HG03469 (cell line): Measurements from ENCODE around the gene RNF207.

Source experiments
- ATAC-seq: cut with Tn5 transposase; IDR thresholded peaks from one replicate; pipeline ENCODE4 v1.9.1; 2021; ENCODE audit warnings: mild to moderate bottlenecking, moderate library complexity, moderate number of reproducible peaks; ENCODE audit not compliant: unreplicated experiment

RNF207 gene

GRCh38 chr1:6247651-6248050 lies 41.7 kb downstream of the RNF207 start:
- ATAC-seq = no peak

GRCh38 chr1:6248161-6248776 lies 42.4 kb downstream of the RNF207 start:
- ATAC-seq = no peak

GRCh38 chr1:6248932-6249738 lies 43.2 kb downstream of the RNF207 start:
- ATAC-seq = no peak

- no peak for ATAC-seq
Measured at GRCh38 chr1:6249739-6250689, 44.1 kb downstream of the RNF207 start.

- ATAC-seq = no peak
Measured at GRCh38 chr1:6251233-6251632, 45.3 kb downstream of the RNF207 start.

- ATAC-seq = no peak
Measured at GRCh38 chr1:6251681-6252373, 45.9 kb downstream of the RNF207 start.

GRCh38 chr1:6252374-6252710 lies 46.4 kb downstream of the RNF207 start:
- no peak for ATAC-seq

GRCh38 chr1:6253380-6253779 lies 47.5 kb downstream of the RNF207 start:
- ATAC-seq = no peak

GRCh38 chr1:6254691-6255090 lies 48.8 kb downstream of the RNF207 start:
- ATAC-seq = no peak

GRCh38 chr1:6256645-6257044 lies 50.7 kb downstream of the RNF207 start:
- ATAC-seq = no peak

- ATAC-seq = no peak
Measured at GRCh38 chr1:6257541-6258069, 51.7 kb downstream of the RNF207 start.

- no peak for ATAC-seq
Measured at GRCh38 chr1:6258675-6259074, 52.8 kb downstream of the RNF207 start.

GRCh38 chr1:6259491-6260362 lies 53.8 kb downstream of the RNF207 start:
- ATAC-seq = no peak

- no peak for ATAC-seq
Measured at GRCh38 chr1:6260433-6260934, 54.6 kb downstream of the RNF207 start.

GRCh38 chr1:6260961-6261614 lies 55.2 kb downstream of the RNF207 start, which contains the start of gene GPR153:
Gene GPR153, minus strand, starts transcription at chr1:6261098. Its CDS starts 6,193 bp downstream, at chr1:6254905.
- ATAC-seq = no peak

- ATAC-seq = no peak
Measured at GRCh38 chr1:6261615-6261995, 55.7 kb downstream of the RNF207 start.

- no peak for ATAC-seq
Measured at GRCh38 chr1:6262555-6263420, 56.9 kb downstream of the RNF207 start.

GRCh38 chr1:6263716-6264115 lies 57.8 kb downstream of the RNF207 start:
- no peak for ATAC-seq
